Right lobe of liver (tissue), 6 donors: ENCODE measurements around the gene RMDN3. TPM values are rescaled to one million over a fixed set of nuclear protein-coding genes. Genes with fewer than 3 reads are reported as not detected.

ENCODE experiments used
- ATAC-seq, 4 donors: fragments of 200-7000 bp; cut with Tn5 transposase; one replicate each; pipeline ENCODE4 v1.9.1; 2020; ENCODE audit warnings: mild to moderate bottlenecking in 4 of 4, moderate library complexity in 4 of 4
- DNase-seq, 3 donors: peaks; one replicate each; pipeline ENCODE4 v3.0.0-alpha.2; 2020
- H3K27ac ChIP-seq, 3 donors: fragments of 200-600 bp; one replicate each; pipeline ENCODE4 v1.8.0; 2022
- H3K27me3 ChIP-seq, 2 donors: fragments of 200-600 bp; one replicate each; pipeline ENCODE4 v1.8.0; 2022
- H3K36me3 ChIP-seq, 4 donors: fragments of 200-600 bp; sonication (generic) in 1 of 4; one replicate each; pipeline versions ENCODE4 v1.5.1 to v1.8.0; 2017 to 2022; ENCODE audit warnings: control low read depth in 1 of 4
- H3K4me1 ChIP-seq, 4 donors: fragments of 200-600 bp; sonication (generic) in 1 of 4; one replicate each; pipeline versions ENCODE4 v1.5.1 to v1.8.0; 2017 to 2022; ENCODE audit warnings: control low read depth in 1 of 4
- H3K4me3 ChIP-seq, 3 donors: fragments of 200-600 bp; one replicate each; pipeline ENCODE4 v1.8.0; 2022
- H3K9me3 ChIP-seq, 4 donors: fragments of 200-600 bp; sonication (generic) in 1 of 4; one replicate each; pipeline versions ENCODE4 v1.5.1 to v1.8.0; 2017 to 2022; ENCODE audit warnings: control low read depth in 1 of 4
- CTCF ChIP-seq, 4 donors: fragments of 200-600 bp in 3 of 4; fragments of 450-650 bp in 1 of 4; IDR thresholded peaks; one replicate each; pipeline versions ENCODE4 v1.5.1 to v1.8.0; 2016 to 2022; ENCODE audit warnings: antibody characterized with exemption in 4 of 4, mild to moderate bottlenecking in 2 of 4
- POLR2A ChIP-seq: fragments of 450-650 bp; IDR thresholded peaks from one replicate; pipeline ENCODE4 v1.6.1; 2017; ENCODE audit warnings: antibody characterized with exemption, mild to moderate bottlenecking
- WGBS: methylation state at CpG from one replicate; pipeline ENCODE4 v1.1.6; 2018; ENCODE audit warnings: low coverage, low lambda C conversion rate; ENCODE audit not compliant: insufficient coverage; ENCODE audit errors: missing lambda C conversion rate; 5-methylcytosine and 5-hydroxymethylcytosine counted together
- intact Hi-C, 2 donors: fragments of 100-400 bp; cut with DNase I; formaldehyde crosslinking; loops; one replicate each; pipeline versions ENCODE4 v1.11.2 to v1.14.1; 2022
- total RNA-seq, 6 experiments: library from RNA; depleted of rRNA in 2 of 6; stranded (reverse); fragments of >200 nt in 2 of 6; fragmentation: NEBNext Ultra II Directional in 3 of 6; extraction: Animal tissue kit (Norgen Biotek cat#: 25700) in 3 of 6; gene quantifications; one replicate each; pipeline versions ENCODE4 v1.1.0 to v1.2.4, GENCODE V29; 2016 to 2023
- donor health status: DM: no; HTN: yes; CAD: no.
- donor health status: DM: no; HTN: no; CAD: no.
- donor health status: DM: no; HTN: no; CAD: no.
- donor health status: DM: no; HTN: yes; CAD: no.
- donor health status: DM: no; HTN: yes; CAD: no.

Gene RMDN3
- total RNA-seq, 6 experiments from 2014 or later, result 25.3 to 38.5 (median 29.5) TPM

DNA sequence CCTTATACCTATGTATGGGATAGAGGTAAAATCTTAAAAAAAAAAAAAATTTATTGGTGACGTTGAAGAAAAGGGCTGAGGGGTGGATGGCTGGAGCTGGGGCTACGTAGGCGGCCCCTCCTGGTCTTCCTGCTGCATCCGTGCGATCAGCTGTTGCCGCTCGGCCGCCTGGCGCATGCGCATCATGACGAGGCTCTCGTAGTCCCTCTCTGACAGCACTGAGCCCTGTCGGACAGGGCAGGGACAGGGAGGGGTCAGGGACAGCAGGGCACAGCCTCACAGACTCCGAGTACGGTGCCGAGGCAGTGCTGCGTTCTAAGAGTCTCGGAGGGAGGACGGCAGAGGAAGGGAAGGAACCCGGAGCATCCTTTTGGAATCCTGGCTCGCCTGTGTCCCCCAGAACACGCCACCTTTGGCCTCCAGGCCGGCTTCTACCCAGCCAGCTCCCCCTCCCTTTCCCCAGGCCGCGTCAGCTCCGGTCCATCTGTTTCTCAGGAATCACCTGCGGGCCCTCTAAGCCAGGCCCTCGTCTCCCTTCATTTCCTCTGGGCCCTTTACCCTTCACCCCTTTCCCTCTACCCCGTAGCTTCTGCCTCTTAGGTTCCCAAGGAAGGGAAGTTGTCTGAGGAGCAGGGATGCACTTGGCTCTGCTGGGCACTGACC, 12.9 kb upstream of the RMDN3 start:
- 78% methylated on average over 5 of the region's 29 CpGs for WGBS
- intact Hi-C loops, result no loop called here
- no peaks in the 10 kb centered on the region for H3K27me3 ChIP-seq
- no peak for ATAC-seq
- H3K9me3 ChIP-seq, result no peaks in the 10 kb centered on the region
- H3K27ac ChIP-seq, result peak overlapping the region in 1 of 3 donors; percentile 18
- no peak overlapping the region for H3K4me3 ChIP-seq
- DNase-seq, result no peak
- H3K36me3 ChIP-seq, result peaks cover 0 to 19% (median 9%) of the 10 kb centered on the region in 4 donors
- TF ChIP-seq POLR2A, result no peak
- no peak for TF ChIP-seq CTCF (IDR thresholded peaks at IDR 0.05)
- H3K4me1 ChIP-seq, result peaks cover 0 to 50% (median 17%) of the 10 kb centered on the region in 4 donors

- ATAC-seq, result no peak
- Histone ChIP-seq H3K9me3 (no peaks in the 10 kb centered on the region), H3K27ac (no peak overlapping the region), H3K4me3 (no peak overlapping the region), H3K36me3 (peaks cover 0 to 15% (median 9%) of the 10 kb centered on the region in 4 donors), H3K4me1 (peaks cover 0 to 49% (median 14%) of the 10 kb centered on the region in 4 donors), H3K27me3 (no peaks in the 10 kb centered on the region)
- peak in 1 of 3 donors; percentile 57 for DNase-seq
- no peak for TF ChIP-seq POLR2A
- no peak for TF ChIP-seq CTCF (IDR thresholded peaks at IDR 0.05)
- WGBS, result 90% methylated on average over 9 of the region's 32 CpGs
- intact Hi-C loops, result no loop called here
Observed at GRCh38 chr15:40766906-40767837, 12.1 kb upstream of the RMDN3 start.

DNA sequence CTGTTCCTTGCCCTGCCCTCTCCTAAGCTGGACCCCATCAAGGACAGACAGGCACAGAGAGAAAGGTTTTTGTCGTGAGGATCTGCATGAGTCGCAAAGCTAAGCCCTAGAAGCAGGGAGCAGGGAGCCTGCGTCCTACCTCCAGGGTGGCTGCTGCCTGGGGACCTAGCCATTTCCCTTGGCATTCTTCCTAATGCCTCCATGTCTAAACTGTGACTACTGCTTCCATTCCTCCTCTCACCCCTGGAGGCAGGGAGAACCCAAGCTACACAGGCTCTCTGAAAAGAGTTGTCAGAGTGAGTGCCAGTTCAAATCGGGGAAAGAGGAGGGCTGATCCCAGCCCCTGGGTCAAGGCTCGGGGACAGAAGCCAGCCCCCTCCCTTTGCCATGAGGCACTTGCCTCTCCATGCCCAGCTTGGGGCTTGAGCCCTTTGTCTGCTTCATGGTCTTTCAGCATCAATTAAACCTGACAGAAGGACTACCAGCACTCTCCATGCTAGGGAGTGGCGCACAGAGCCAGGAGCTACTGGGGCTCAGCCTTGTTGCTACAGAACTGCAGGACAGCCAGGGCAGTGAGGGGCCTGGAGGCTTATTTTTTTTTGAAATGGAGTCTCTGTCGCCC, 11.3 kb upstream of the RMDN3 start:
- Histone ChIP-seq H3K36me3 (peaks cover 0 to 15% (median 9%) of the 10 kb centered on the region in 4 donors), H3K27ac (peak overlapping the region in 1 of 3 donors; percentile 92)

More for the DNA sequence above, 11.3 kb upstream of the RMDN3 start:
- WGBS, result 66% methylated on average over 3 of the region's 7 CpGs
- no peaks in the 10 kb centered on the region for H3K9me3 ChIP-seq
- no peak for ATAC-seq
- no peaks in the 10 kb centered on the region for H3K27me3 ChIP-seq
- peak in 1 of 3 donors; percentile 20 for DNase-seq
- H3K4me1 ChIP-seq, result peaks cover 0 to 41% (median 10%) of the 10 kb centered on the region in 4 donors
- no peak overlapping the region for H3K4me3 ChIP-seq
- TF ChIP-seq CTCF (IDR thresholded peaks at IDR 0.05) (no peak), POLR2A (no peak)
- intact Hi-C loops, result no loop called here
